ENCODE measurements around the gene SMAD3.

Gene SMAD3

GRCh38 chr15:67230504-67230903 lies 165.1 kb downstream of the SMAD3 start:
- H3K27ac ChIP-seq (ENCODE audit: low read depth, low read length): no peak overlapping the region
- no peaks in the 10 kb centered on the region for H3K9me3 ChIP-seq (ENCODE audit: control insufficient read depth in 1 of 2, low read length in 2 of 2)
- H3K4me1 ChIP-seq (ENCODE audit: control insufficient read depth in 1 of 2, insufficient read depth in 2 of 2, low read length in 2 of 2): peaks cover 0 to 6% of the 10 kb centered on the region in 2 donors
- no peak overlapping the region for H3K9ac ChIP-seq (ENCODE audit: low read depth in 1 of 2, low read length in 2 of 2)
- no peaks in the 10 kb centered on the region for H3K27me3 ChIP-seq (ENCODE audit: control insufficient read depth in 1 of 2, insufficient read depth in 2 of 2, low read length in 2 of 2)
- H3K36me3 ChIP-seq (ENCODE audit: control insufficient read depth in 1 of 2, insufficient read depth in 2 of 2, low read length in 2 of 2): peaks cover 23 to 27% of the 10 kb centered on the region in 2 donors
- no peak overlapping the region for H3K4me3 ChIP-seq (ENCODE audit: low read depth in 1 of 2, low read length in 2 of 2)

GRCh38 chr15:67232591-67232990 lies 167.2 kb downstream of the SMAD3 start:
- peaks cover 0 to 6% of the 10 kb centered on the region in 2 donors for H3K4me1 ChIP-seq (ENCODE audit: control insufficient read depth in 1 of 2, insufficient read depth in 2 of 2, low read length in 2 of 2)
- H3K27me3 ChIP-seq (ENCODE audit: control insufficient read depth in 1 of 2, insufficient read depth in 2 of 2, low read length in 2 of 2): no peaks in the 10 kb centered on the region
- no peak overlapping the region for H3K27ac ChIP-seq (ENCODE audit: low read depth, low read length)
- peaks cover 23 to 27% of the 10 kb centered on the region in 2 donors for H3K36me3 ChIP-seq (ENCODE audit: control insufficient read depth in 1 of 2, insufficient read depth in 2 of 2, low read length in 2 of 2)
- no peaks in the 10 kb centered on the region for H3K9me3 ChIP-seq (ENCODE audit: control insufficient read depth in 1 of 2, low read length in 2 of 2)
- H3K9ac ChIP-seq (ENCODE audit: low read depth in 1 of 2, low read length in 2 of 2): no peak overlapping the region
- no peak overlapping the region for H3K4me3 ChIP-seq (ENCODE audit: low read depth in 1 of 2, low read length in 2 of 2)

GRCh38 chr15:67240235-67241131 lies 175.1 kb downstream of the SMAD3 start:
- Histone ChIP-seq H3K27ac (ENCODE audit: low read depth, low read length) (no peak overlapping the region), H3K9me3 (ENCODE audit: control insufficient read depth in 1 of 2, low read length in 2 of 2) (no peaks in the 10 kb centered on the region), H3K27me3 (ENCODE audit: control insufficient read depth in 1 of 2, insufficient read depth in 2 of 2, low read length in 2 of 2) (no peaks in the 10 kb centered on the region), H3K4me1 (ENCODE audit: control insufficient read depth in 1 of 2, insufficient read depth in 2 of 2, low read length in 2 of 2) (peaks cover 12 to 28% of the 10 kb centered on the region in 2 donors), H3K4me3 (ENCODE audit: low read depth in 1 of 2, low read length in 2 of 2) (no peak overlapping the region), H3K36me3 (ENCODE audit: control insufficient read depth in 1 of 2, insufficient read depth in 2 of 2, low read length in 2 of 2) (peaks cover under 1 to 2% of the 10 kb centered on the region in 2 donors), H3K9ac (ENCODE audit: low read depth in 1 of 2, low read length in 2 of 2) (no peak overlapping the region)

GRCh38 chr15:67241132-67241855 lies 175.9 kb downstream of the SMAD3 start:
- Histone ChIP-seq H3K36me3 (ENCODE audit: control insufficient read depth in 1 of 2, insufficient read depth in 2 of 2, low read length in 2 of 2) (no peaks in the 10 kb centered on the region), H3K4me1 (ENCODE audit: control insufficient read depth in 1 of 2, insufficient read depth in 2 of 2, low read length in 2 of 2) (peaks cover 12 to 28% of the 10 kb centered on the region in 2 donors), H3K9ac (ENCODE audit: low read depth in 1 of 2, low read length in 2 of 2) (no peak overlapping the region), H3K4me3 (ENCODE audit: low read depth in 1 of 2, low read length in 2 of 2) (no peak overlapping the region), H3K9me3 (ENCODE audit: control insufficient read depth in 1 of 2, low read length in 2 of 2) (no peaks in the 10 kb centered on the region), H3K27me3 (ENCODE audit: control insufficient read depth in 1 of 2, insufficient read depth in 2 of 2, low read length in 2 of 2) (no peaks in the 10 kb centered on the region), H3K27ac (ENCODE audit: low read depth, low read length) (no peak overlapping the region)

- H3K9me3 ChIP-seq (ENCODE audit: control insufficient read depth in 1 of 2, low read length in 2 of 2): peaks cover 0 to 3% of the 10 kb centered on the region in 2 donors
- H3K4me3 ChIP-seq (ENCODE audit: low read depth in 1 of 2, low read length in 2 of 2): no peak overlapping the region
- no peak overlapping the region for H3K27ac ChIP-seq (ENCODE audit: low read depth, low read length)
- no peaks in the 10 kb centered on the region for H3K36me3 ChIP-seq (ENCODE audit: control insufficient read depth in 1 of 2, insufficient read depth in 2 of 2, low read length in 2 of 2)
- peaks cover 12 to 28% of the 10 kb centered on the region in 2 donors for H3K4me1 ChIP-seq (ENCODE audit: control insufficient read depth in 1 of 2, insufficient read depth in 2 of 2, low read length in 2 of 2)
- no peaks in the 10 kb centered on the region for H3K27me3 ChIP-seq (ENCODE audit: control insufficient read depth in 1 of 2, insufficient read depth in 2 of 2, low read length in 2 of 2)
- no peak overlapping the region for H3K9ac ChIP-seq (ENCODE audit: low read depth in 1 of 2, low read length in 2 of 2)
Observed at GRCh38 chr15:67242708-67243111, 177.3 kb downstream of the SMAD3 start.

Data from duodenal mucosa (tissue), 2 donors.